Ovary (tissue), 3 donors: ENCODE data around the gene PRLH.

ENCODE experiments used
- CTCF ChIP-seq, 3 donors: fragments of 450-650 bp in 2 of 3; fragments of 200-600 bp in 1 of 3; IDR thresholded peaks; one replicate each; pipeline versions ENCODE4 v1.5.1 to v1.8.0; 2016 to 2022; ENCODE audit warnings: antibody characterized with exemption in 3 of 3, mild to moderate bottlenecking in 1 of 3
- POLR2A ChIP-seq: fragments of 450-650 bp; IDR thresholded peaks from one replicate; pipeline ENCODE4 v1.6.1; 2017; ENCODE audit warnings: antibody characterized with exemption, mild to moderate bottlenecking, moderate library complexity
- donor health status: DM: no; HTN: no; CAD: no.

GRCh38 chr2:237573721-237574415 lies 7.5 kb downstream of the PRLH start:
- TF ChIP-seq CTCF (IDR thresholded peaks at IDR 0.05) (no peak), POLR2A (no peak)
